A673 (cell line): ENCODE measurements around the gene PARVB. TPM values are rescaled to one million over a fixed set of nuclear protein-coding genes. Genes with fewer than 3 reads are reported as not detected.

ENCODE experiments used
- BruUV-seq: library from RNA; stranded (reverse); fragments of 400-500 nt; replicated peaks from 2 replicates; lab custom pipeline; 2021; lab: Mats Ljungman, UMichigan
- CTCF ChIA-PET: fragments of 300-600 bp; sonication (Branson Sonifier 250); formaldehyde crosslinking; loops from one replicate; lab custom pipeline; 2022; ENCODE audit warnings: antibody characterized with exemption; lab: Charles Lee
- POLR2A ChIA-PET: fragments of 300-600 bp; sonication (Branson Sonifier 250); formaldehyde crosslinking; loops from one replicate; lab custom pipeline; 2022; ENCODE audit warnings: antibody characterized with exemption; ENCODE audit not compliant: low non-redundant PET; lab: Charles Lee
- DNase-seq: peaks from one replicate; pipeline ENCODE4 v3.0.0-alpha.2; 2015; ENCODE audit warnings: low spot score
- H3K27ac ChIP-seq: fragments of 200-600 bp; sonication (generic); 2 replicates; pipeline ENCODE4 v1.5.1; 2016; ENCODE audit warnings: mixed run types, low read depth, mild to moderate bottlenecking, mixed read lengths, antibody characterized with exemption, low read length; ENCODE audit not compliant: poor library complexity, severe bottlenecking
- H3K27me3 ChIP-seq: fragments of 200-600 bp; sonication (generic); replicated peaks from 2 replicates; pipeline ENCODE4 v1.6.1; 2017; ENCODE audit warnings: mixed run types, low read depth, mild to moderate bottlenecking, mixed read lengths, antibody characterized with exemption, low read length; ENCODE audit not compliant: insufficient read depth, poor library complexity
- H3K36me3 ChIP-seq: fragments of 200-600 bp; sonication (generic); 2 replicates; pipeline ENCODE4 v1.6.1; 2016; ENCODE audit warnings: mixed run types, mild to moderate bottlenecking, mixed read lengths, antibody characterized with exemption, low read length; ENCODE audit not compliant: insufficient read depth, poor library complexity, severe bottlenecking
- H3K4me1 ChIP-seq: fragments of 200-600 bp; sonication (generic); 2 replicates; pipeline ENCODE4 v1.6.1; 2017; ENCODE audit warnings: mixed run types, mild to moderate bottlenecking, mixed read lengths, antibody characterized with exemption, low read length; ENCODE audit not compliant: insufficient read depth, poor library complexity, severe bottlenecking
- H3K4me3 ChIP-seq: fragments of 200-600 bp; sonication (generic); 2 replicates; pipeline ENCODE4 v1.5.1; 2016; ENCODE audit warnings: low read depth, mixed run types, mild to moderate bottlenecking, mixed read lengths, low read length; ENCODE audit not compliant: poor library complexity, severe bottlenecking
- H3K9me3 ChIP-seq: fragments of 200-600 bp; sonication (generic); 2 replicates; pipeline ENCODE4 v1.6.1; 2016; ENCODE audit warnings: mixed run types, low read depth, mild to moderate bottlenecking, mixed read lengths, antibody characterized with exemption, low read length; ENCODE audit not compliant: poor library complexity, severe bottlenecking
- CTCF ChIP-seq: fragments of 300-800, 200-600 bp; sonication (generic); conservative IDR thresholded peaks from 2 replicates; pipeline ENCODE4 v1.5.1; 2017; ENCODE audit warnings: low read depth, mild to moderate bottlenecking, antibody characterized with exemption, low read length, moderate library complexity, mixed read lengths
- EZH2 ChIP-seq: fragments of 200-600 bp; sonication (generic); IDR thresholded peaks from 2 replicates; pipeline ENCODE4 v1.6.1; 2017; ENCODE audit warnings: borderline replicate concordance, low read depth, mild to moderate bottlenecking, mixed read lengths, antibody characterized with exemption, low read length; ENCODE audit not compliant: poor library complexity, severe bottlenecking
- intact Hi-C: fragments of 100-400 bp; cut with micrococcal nuclease; formaldehyde crosslinking; loops from one replicate; pipeline ENCODE4 v1.10.0; 2022; ENCODE audit not compliant: unreplicated experiment
- total RNA-seq: library from RNA; stranded (reverse); gene quantifications from 2 replicates; pipeline ENCODE4 v1.2.3, GENCODE V29; 2021

Gene PARVB
- total RNA-seq, 1 experiment from 2014 or later, result 18.3 TPM

DNA sequence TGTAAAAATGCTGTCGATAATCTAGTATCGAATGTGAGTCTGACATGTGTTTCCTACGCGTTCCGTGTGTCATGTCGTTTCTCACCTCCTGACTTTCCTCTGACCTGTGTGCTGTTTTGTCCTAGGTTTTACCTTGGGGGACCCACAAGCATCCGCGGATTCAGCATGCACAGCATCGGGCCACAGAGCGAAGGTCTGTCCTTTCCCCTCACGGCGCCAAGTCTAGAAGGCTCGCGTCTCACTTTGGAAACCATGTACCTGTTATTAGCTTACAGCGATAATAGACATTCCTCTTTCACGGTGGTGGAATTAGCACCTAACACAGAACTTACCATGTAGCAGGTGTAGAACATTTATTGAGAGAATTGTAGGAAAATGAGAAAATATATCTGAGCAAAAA lies 40.3 kb upstream of the PARVB start:
- Histone ChIP-seq H3K9me3 (no peaks in the 10 kb centered on the region), H3K27ac (no peak overlapping the region), H3K27me3 (no peaks in the 10 kb centered on the region), H3K4me3 (no peak overlapping the region), H3K4me1 (no peaks in the 10 kb centered on the region), H3K36me3 (peaks cover 42% of the 10 kb centered on the region)
- DNase-seq, result no peak
- TF ChIP-seq EZH2, result no peak
- TF ChIP-seq CTCF, result no peak
- intact Hi-C loops, result no loop called here
- ChIA-PET POLR2A (no interaction called here), CTCF (interaction anchor here (1.5 kb wide), 1 partner anchor 10 kb away, joined by 4 read pairs; no protein-coding TSS in a partner anchor)
- no TSS peak for BruUV-seq

- TF ChIP-seq EZH2 (no peak), CTCF (no peak)
- intact Hi-C loops, result no loop called here
- no peaks in the 10 kb centered on the region for H3K9me3 ChIP-seq
Observed at GRCh38 chr22:43985532-43985931, 38.6 kb upstream of the PARVB start.

GRCh38 chr22:43988116-43988820 lies 35.8 kb upstream of the PARVB start:
- H3K36me3 ChIP-seq, result peaks cover 53% of the 10 kb centered on the region
- DNase-seq, result no peak
- H3K27me3 ChIP-seq, result no peaks in the 10 kb centered on the region
- CTCF ChIA-PET, result no interaction called here
- intact Hi-C loops, result no loop called here
- TF ChIP-seq CTCF (no peak), EZH2 (no peak)
- no peak overlapping the region for H3K27ac ChIP-seq
- POLR2A ChIA-PET, result no interaction called here
- H3K4me3 ChIP-seq, result no peak overlapping the region
- no TSS peak for BruUV-seq
- no peaks in the 10 kb centered on the region for H3K4me1 ChIP-seq
- no peaks in the 10 kb centered on the region for H3K9me3 ChIP-seq

More at GRCh38 chr22:43985532-43985931, 38.6 kb upstream of the PARVB start:
- ChIA-PET POLR2A (no interaction called here), CTCF (no interaction called here)
- H3K27me3 ChIP-seq, result no peaks in the 10 kb centered on the region
- H3K27ac ChIP-seq, result no peak overlapping the region
- DNase-seq, result no peak
- peaks cover 50% of the 10 kb centered on the region for H3K36me3 ChIP-seq
- no peaks in the 10 kb centered on the region for H3K4me1 ChIP-seq
- no TSS peak for BruUV-seq
- H3K4me3 ChIP-seq, result no peak overlapping the region
